Activated CD8-positive, alpha-beta memory T cell treated with anti-CD3 and anti-CD28 coated beads, Interleukin-2, amount 10 ng/mL, durations not matched to agents 7 days and 5 days (primary cell): ENCODE data around the gene CNTNAP5. TPM values are rescaled to one million over a fixed set of nuclear protein-coding genes. Genes with fewer than 3 reads are reported as not detected.
"Not testable (repeated sequence)": the region's sequence is repeated elsewhere in the genome, so short reads cannot be mapped to it uniquely, and the experiment has no call there.

Source experiments
- ATAC-seq: fragments of 150-1000 bp; cut with Tn5 transposase; one replicate; pipeline ENCODE4 v1.10.0; 2021; ENCODE audit warnings: moderate library complexity
- CTCF ChIA-PET: fragments of 350-600 bp; sonication (Branson Sonifier 250); formaldehyde crosslinking; loops from one replicate; lab custom pipeline; 2021; ENCODE audit warnings: antibody characterized with exemption; lab: Charles Lee
- DNase-seq: peaks from one replicate; pipeline ENCODE4 v3.0.0-alpha.2; 2020
- H3K27ac Mint-ChIP-seq: one replicate; pipeline ENCODE4 v1.8.0; 2021; ENCODE audit warnings: mild to moderate bottlenecking, mixed read lengths
- H3K27me3 Mint-ChIP-seq: one replicate; pipeline ENCODE4 v1.8.0; 2021; ENCODE audit warnings: mixed read lengths
- H3K36me3 Mint-ChIP-seq: one replicate; pipeline ENCODE4 v1.8.0; 2021; ENCODE audit warnings: mild to moderate bottlenecking, mixed read lengths
- H3K4me1 Mint-ChIP-seq: one replicate; pipeline ENCODE4 v1.8.0; 2021; ENCODE audit warnings: mixed read lengths
- H3K4me3 Mint-ChIP-seq: one replicate; pipeline ENCODE4 v1.8.0; 2021; ENCODE audit warnings: mild to moderate bottlenecking, moderate library complexity, mixed read lengths
- H3K9me3 Mint-ChIP-seq: one replicate; pipeline ENCODE4 v1.8.0; 2022; ENCODE audit warnings: low read depth, mixed read lengths
- total RNA-seq, 2 experiments: library from RNA; stranded (reverse); gene quantifications; one replicate each; pipeline ENCODE4 v1.2.3, GENCODE V29; 2021

Gene CNTNAP5
- total RNA-seq, 2 experiments from 2014 or later = not detected

DNA sequence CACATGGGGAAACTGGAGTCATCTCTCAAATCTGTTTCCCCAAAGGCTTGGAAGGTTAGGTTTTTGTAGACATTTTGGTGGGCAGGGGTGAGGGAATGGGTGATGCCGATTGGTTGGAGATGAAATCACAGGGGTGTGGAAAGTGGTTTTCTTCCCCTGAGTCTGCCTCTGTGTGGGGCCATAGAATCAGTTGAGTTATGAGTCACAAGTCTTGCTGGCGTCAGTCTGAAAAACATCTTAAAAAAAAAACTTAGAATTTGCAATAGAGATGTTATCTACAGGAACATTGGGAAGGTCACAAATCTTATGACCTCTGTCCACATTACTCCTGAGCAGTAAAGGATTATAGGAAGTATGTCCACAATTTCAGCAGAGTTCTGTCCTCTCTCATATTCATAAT is 314.6 kb downstream of the CNTNAP5 start:
- H3K4me3 Mint-ChIP-seq = no peak overlapping the region
- no peak for ATAC-seq
- no peaks in the 10 kb centered on the region for H3K4me1 Mint-ChIP-seq
- no peaks in the 10 kb centered on the region for H3K36me3 Mint-ChIP-seq
- H3K9me3 Mint-ChIP-seq = peaks cover 9% of the 10 kb centered on the region
- no peak for DNase-seq
- CTCF ChIA-PET = no interaction called here
- H3K27me3 Mint-ChIP-seq = no peaks in the 10 kb centered on the region
- H3K27ac Mint-ChIP-seq = no peak overlapping the region

DNA sequence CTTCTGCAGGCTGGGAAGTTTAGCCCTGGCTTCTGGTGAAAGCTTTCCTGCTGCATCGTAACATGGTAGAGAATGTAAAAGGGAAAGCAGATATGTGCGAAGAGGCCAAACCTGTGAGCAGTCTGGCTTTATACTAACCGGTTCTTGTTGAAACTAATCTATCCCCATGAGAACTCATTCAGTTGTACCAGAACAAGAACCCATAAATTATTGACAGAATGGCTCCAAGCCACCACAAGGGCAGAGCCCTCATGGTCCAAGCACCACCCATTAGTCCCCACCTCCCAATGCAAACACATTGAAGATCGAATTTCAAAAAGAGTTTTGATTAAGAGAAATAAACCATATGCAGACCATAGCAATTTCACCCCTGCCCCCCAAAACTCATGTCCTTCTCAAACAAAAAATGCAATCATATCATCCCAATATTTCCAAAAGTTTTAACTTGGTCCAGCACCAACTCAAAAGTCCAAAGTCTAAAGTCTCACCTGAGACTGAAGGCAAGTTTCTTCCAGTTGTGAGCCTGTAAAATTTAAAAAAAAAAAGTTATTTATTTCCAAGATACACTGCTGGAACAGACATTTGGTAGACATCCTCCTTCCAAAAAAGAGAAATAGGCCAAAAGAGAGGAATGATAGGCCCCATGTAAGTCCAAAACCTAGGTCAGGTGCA is 318.9 kb downstream of the CNTNAP5 start:
- no peaks in the 10 kb centered on the region for H3K4me1 Mint-ChIP-seq
- ATAC-seq (no peak), DNase-seq (no peak)
- no peak overlapping the region for H3K4me3 Mint-ChIP-seq
- H3K27me3 Mint-ChIP-seq = no peaks in the 10 kb centered on the region
- H3K9me3 Mint-ChIP-seq = peaks cover 7% of the 10 kb centered on the region
- H3K36me3 Mint-ChIP-seq = no peaks in the 10 kb centered on the region
- no peak overlapping the region for H3K27ac Mint-ChIP-seq
- CTCF ChIA-PET = no interaction called here

DNA sequence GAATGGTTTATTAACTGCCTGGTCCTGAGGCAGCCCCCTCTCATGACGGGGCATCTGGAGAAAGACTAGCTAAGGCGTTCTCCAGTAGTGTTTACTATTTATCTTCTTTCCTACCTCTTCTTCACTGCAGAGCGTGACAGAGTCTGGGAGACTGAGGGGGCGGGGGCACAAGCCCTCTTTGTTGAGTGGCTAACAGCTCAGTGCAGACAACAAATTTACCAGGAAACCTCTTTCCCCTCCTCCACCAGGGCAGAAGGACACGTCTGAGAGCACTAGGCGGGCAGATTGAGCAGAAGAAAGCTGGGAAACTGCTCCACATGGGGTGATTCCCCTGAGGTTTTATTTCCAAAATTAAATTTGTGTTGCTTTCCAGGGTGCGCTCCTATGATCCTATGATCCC is 322.1 kb downstream of the CNTNAP5 start:
- Mint-ChIP-seq H3K36me3 (no peaks in the 10 kb centered on the region), H3K9me3 (peaks cover 2% of the 10 kb centered on the region), H3K4me3 (no peak overlapping the region), H3K27me3 (no peaks in the 10 kb centered on the region), H3K27ac (no peak overlapping the region), H3K4me1 (no peaks in the 10 kb centered on the region)
- DNase-seq (no peak), ATAC-seq (no peak)
- CTCF ChIA-PET = no interaction called here

DNA sequence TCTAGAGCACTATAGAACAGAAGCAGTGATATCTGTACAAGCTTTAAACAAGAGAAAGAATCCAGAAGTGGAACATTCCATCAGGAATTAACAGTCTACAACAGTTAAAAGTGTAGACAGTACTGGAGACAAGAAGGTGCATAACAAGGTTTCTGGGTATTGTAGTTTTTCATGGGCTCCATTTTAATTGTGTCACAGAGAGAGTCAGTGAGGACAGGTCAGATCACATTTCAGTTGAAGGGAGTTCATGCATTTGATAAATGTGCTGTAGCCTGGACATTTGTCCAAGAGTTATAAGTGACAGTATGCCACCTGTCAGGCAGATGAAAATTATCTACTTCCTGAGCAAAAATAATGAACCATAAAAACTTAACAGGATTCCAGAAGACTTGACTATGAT is 328.6 kb downstream of the CNTNAP5 start:
- no peaks in the 10 kb centered on the region for H3K27me3 Mint-ChIP-seq
- ATAC-seq (no peak), DNase-seq (no peak)
- H3K4me3 Mint-ChIP-seq = no peak overlapping the region
- H3K27ac Mint-ChIP-seq = no peak overlapping the region
- no peaks in the 10 kb centered on the region for H3K36me3 Mint-ChIP-seq
- no peaks in the 10 kb centered on the region for H3K4me1 Mint-ChIP-seq
- H3K9me3 Mint-ChIP-seq = peaks cover 4% of the 10 kb centered on the region
- CTCF ChIA-PET = no interaction called here

DNA sequence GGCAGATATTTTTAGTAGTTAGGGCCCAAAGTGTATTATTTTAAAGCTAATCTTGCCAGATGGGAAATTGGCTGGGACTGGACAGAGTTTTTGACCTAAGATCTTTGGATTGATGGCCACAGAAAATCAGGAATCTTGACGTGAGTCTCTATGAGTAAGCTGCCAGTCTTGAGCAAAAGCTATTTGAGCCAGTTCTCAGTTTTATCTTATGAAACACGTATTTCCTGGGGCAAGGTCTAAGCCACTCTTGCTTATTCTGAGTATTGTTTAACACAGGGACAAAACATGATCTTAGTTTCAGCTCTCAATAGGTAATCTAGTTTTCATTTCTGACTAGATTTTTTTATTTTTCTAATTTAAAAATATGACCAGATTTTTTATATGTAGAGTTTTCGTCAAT is 329.4 kb downstream of the CNTNAP5 start:
- Mint-ChIP-seq H3K4me1 (no peaks in the 10 kb centered on the region), H3K36me3 (no peaks in the 10 kb centered on the region), H3K9me3 (peaks cover 2% of the 10 kb centered on the region), H3K27me3 (no peaks in the 10 kb centered on the region), H3K4me3 (no peak overlapping the region), H3K27ac (no peak overlapping the region)
- no peak for ATAC-seq
- CTCF ChIA-PET = no interaction called here
- no peak for DNase-seq

DNA sequence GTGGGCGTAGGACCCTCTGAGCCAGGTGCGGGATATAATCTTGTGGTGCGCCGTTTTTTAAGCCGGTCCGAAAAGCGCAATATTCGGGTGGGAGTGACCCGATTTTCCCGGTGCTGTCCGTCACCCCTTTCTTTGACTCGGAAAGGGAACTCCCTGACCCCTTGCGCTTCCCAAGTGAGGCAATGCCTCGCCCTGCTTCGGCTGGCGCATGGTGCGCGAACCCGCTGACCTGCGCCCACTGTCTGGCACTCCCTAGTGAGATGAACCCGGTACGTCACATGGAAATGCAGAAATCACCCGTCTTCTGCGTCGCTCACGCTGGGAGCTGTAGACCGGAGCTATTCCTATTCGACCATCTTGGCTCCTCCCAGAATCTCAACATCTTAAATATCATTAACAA is 336.9 kb downstream of the CNTNAP5 start:
- DNase-seq, H3K4me1 Mint-ChIP-seq, CTCF ChIA-PET, H3K36me3 Mint-ChIP-seq, ATAC-seq, H3K27me3 Mint-ChIP-seq, H3K27ac Mint-ChIP-seq, H3K4me3 Mint-ChIP-seq, H3K9me3 Mint-ChIP-seq: not testable (repeated sequence)

DNA sequence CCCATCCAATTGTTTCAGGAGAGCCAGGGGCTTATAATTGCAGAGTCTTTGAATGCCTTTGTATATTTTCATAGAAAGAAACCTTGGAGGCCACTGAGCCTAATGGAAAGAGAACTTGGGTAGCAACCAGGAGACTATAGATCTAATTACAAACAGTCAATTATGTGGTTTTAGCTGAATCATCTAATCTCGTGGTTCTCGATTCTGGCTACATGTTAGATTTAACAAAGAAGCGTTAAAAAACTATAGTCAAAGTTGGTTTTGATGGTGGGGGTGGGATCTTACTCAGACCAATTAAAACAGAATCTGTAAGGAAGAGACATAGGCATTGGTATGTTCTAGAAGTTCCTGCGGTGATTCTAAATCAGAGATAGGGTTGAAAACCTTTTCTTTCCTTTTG is 344.1 kb downstream of the CNTNAP5 start:
- DNase-seq (no peak), ATAC-seq (no peak)
- Mint-ChIP-seq H3K9me3 (peaks cover 8% of the 10 kb centered on the region), H3K36me3 (no peaks in the 10 kb centered on the region), H3K4me1 (no peaks in the 10 kb centered on the region), H3K27me3 (no peaks in the 10 kb centered on the region), H3K27ac (no peak overlapping the region), H3K4me3 (no peak overlapping the region)
- CTCF ChIA-PET = no interaction called here

DNA sequence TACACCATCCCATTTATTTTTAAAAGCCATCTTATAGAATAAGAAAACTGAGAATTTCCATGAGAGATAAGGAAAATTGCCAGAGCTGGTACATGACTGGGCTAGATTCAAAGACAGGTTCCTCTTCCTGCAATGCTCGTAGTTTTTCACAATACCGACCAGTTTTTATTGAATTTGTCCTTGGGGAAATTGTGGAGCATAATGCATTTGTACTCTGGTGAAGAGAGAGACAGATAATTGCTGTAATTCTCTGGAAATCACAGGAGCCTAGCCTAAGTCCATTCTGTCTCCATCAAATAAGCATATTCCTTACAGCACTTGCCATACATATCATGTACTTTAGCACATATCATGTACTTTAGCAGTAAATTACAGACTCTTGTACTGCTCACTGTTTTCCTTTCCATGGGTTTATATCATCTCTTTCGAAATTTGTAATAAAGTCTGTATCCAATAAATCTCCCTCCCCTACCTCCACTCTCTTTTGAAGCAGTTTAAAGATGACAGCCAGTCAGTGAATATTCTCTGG is 355.2 kb downstream of the CNTNAP5 start:
- ATAC-seq (no peak), DNase-seq (no peak)
- Mint-ChIP-seq H3K9me3 (no peaks in the 10 kb centered on the region), H3K4me1 (no peaks in the 10 kb centered on the region), H3K27ac (no peak overlapping the region), H3K4me3 (no peak overlapping the region), H3K27me3 (no peaks in the 10 kb centered on the region), H3K36me3 (no peaks in the 10 kb centered on the region)
- CTCF ChIA-PET = no interaction called here

DNA sequence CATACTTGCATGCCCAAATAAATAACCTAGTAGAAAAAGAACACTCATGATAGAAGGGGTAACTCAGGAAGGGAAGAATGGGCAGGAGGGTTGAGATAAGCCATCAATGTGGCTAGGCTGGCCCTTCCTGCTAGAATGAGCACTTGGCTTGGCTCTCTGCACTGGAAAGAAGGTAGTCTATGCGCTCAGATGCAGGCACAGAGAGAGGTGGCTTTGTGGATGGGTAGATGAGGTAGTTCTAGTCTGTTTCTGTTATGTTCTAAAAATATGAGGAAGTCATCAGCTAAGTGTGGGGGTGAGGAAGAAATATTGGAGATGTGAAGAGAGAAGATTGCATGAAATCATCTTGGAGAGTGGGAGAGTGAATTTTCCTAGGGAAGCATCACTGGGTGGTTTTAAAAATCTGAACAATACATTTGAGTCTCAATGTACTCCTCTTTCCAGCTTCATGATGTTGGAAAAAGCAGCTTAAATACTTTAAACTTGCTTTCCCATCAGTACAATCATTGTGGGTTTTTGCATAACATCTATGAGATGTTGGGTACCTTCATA is 357.1 kb downstream of the CNTNAP5 start:
- no peak overlapping the region for H3K27ac Mint-ChIP-seq
- H3K4me3 Mint-ChIP-seq = no peak overlapping the region
- peaks cover 2% of the 10 kb centered on the region for H3K9me3 Mint-ChIP-seq
- CTCF ChIA-PET = no interaction called here
- DNase-seq (no peak), ATAC-seq (no peak)
- H3K4me1 Mint-ChIP-seq = no peaks in the 10 kb centered on the region
- H3K27me3 Mint-ChIP-seq = no peaks in the 10 kb centered on the region
- H3K36me3 Mint-ChIP-seq = no peaks in the 10 kb centered on the region

DNA sequence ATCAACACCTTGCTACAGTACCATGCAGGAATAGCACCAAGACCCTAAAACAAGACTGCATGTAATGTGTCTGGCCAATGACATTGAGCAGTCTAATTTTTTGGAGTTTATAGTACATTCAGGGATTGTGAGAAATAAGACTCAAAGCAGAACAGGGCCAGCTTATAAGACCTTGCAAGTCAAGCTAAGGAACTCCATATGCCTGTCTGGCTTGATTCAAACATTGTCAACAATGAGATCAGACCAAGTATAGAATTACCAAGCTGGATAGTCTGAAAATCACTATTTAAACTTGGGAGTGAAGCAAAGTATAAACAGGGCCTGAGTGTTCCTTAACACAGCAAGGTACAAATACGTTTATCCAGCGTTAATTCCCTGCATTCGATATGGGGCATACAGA is 370.9 kb downstream of the CNTNAP5 start:
- no peak for DNase-seq
- Mint-ChIP-seq H3K4me1 (no peaks in the 10 kb centered on the region), H3K9me3 (peaks cover 7% of the 10 kb centered on the region), H3K4me3 (no peak overlapping the region), H3K36me3 (no peaks in the 10 kb centered on the region), H3K27me3 (no peaks in the 10 kb centered on the region), H3K27ac (no peak overlapping the region)
- ATAC-seq = no peak
- CTCF ChIA-PET = no interaction called here

DNA sequence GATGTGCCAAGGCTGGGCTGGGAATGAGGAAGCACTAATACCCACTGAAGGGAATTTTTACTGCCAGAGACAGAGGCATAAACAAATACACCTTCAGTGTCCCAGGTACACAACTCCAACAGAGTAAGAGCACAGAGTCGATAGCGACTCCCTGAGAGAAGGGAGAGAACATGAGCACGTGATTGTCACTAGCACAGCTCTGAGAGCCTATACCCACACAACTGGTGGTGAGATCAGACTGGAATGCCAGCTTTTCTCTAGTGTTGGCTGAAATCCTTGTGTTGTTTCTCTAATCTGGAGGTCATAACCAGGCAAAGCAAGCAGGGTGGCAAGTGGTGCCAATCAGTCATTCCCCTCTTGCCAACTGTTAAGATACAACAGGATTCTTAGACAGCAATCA is 377.2 kb downstream of the CNTNAP5 start:
- peaks cover 7% of the 10 kb centered on the region for H3K9me3 Mint-ChIP-seq
- no peaks in the 10 kb centered on the region for H3K4me1 Mint-ChIP-seq
- H3K27ac Mint-ChIP-seq = no peak overlapping the region
- CTCF ChIA-PET = no interaction called here
- H3K36me3 Mint-ChIP-seq = no peaks in the 10 kb centered on the region
- no peaks in the 10 kb centered on the region for H3K27me3 Mint-ChIP-seq
- H3K4me3 Mint-ChIP-seq = no peak overlapping the region
- DNase-seq = no peak
- no peak for ATAC-seq

DNA sequence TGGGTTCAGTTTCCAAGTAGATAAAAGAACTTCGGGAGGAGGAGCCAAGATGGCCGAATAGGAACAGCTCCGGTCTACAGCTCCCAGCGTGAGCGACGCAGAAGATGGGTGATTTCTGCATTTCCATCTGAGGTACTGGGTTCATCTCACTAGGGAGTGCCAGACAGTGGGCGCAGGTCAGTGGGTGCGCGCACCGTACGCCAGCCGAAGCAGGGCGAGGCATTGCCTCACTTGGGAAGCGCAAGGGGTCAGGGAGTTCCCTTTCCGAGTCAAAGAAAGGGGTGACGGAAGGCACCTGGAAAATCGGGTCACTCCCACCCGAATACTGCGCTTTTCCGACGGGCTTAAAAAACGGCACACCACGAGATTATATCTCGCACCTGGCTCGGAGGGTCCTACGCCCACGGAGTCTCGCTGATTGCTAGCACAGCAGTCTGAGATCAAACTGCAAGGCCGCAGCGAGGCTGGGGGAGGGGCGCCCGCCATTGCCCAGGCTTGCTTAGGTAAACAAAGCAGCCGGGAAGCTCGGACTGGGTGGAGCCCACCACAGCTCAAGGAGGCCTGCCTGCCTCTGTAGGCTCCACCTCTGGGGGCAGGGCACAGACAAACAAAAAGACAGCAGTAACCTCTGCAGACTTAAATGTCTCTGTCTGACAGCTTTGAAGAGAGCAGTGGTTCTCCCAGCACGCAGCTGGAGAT is 382.9 kb downstream of the CNTNAP5 start:
- H3K36me3 Mint-ChIP-seq, CTCF ChIA-PET, H3K4me3 Mint-ChIP-seq, H3K9me3 Mint-ChIP-seq, ATAC-seq, H3K27me3 Mint-ChIP-seq, DNase-seq, H3K27ac Mint-ChIP-seq, H3K4me1 Mint-ChIP-seq: not testable (repeated sequence)

DNA sequence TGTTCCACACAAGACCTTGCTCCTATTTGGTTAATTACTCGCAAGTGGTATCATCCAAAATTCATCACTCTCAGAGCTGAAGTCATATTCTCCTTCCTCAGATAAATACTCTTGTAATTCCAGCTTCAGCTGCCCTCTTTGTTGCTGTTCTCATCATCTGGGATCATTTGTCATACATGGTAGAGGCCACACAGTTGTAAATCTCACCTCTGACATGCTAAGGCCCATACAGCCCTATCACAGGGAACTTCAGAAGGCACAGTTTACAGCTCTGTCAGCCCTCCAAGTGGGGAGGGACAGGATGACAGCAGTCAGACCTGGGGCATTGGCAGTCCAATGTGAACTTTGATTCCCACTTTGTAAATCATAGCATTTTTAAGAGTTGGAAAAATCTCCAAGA is 399.0 kb downstream of the CNTNAP5 start:
- CTCF ChIA-PET = no interaction called here
- Mint-ChIP-seq H3K4me1 (no peaks in the 10 kb centered on the region), H3K27ac (no peak overlapping the region)

DNA sequence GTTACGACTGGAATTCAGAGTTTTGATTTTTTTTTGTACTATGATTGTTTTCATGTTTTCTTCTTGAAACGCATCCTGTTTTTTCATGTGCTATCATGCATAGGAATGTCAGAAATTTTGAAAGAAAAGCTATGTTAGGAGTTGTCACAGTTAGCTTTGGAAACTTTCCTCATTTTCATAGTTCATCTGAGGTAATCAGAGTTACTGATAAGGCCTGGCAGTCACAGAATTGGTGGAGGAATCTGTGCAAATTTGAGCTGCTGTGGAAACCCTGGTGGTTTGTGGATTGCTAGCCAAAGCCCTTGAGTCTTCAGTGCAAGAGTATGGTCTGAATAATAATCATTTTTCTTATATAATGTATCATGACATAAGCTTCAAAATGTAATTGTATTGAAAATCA is 401.0 kb downstream of the CNTNAP5 start:
- Mint-ChIP-seq H3K4me3 (no peak overlapping the region), H3K9me3 (peaks cover 14% of the 10 kb centered on the region), H3K27ac (no peak overlapping the region), H3K4me1 (no peaks in the 10 kb centered on the region), H3K27me3 (no peaks in the 10 kb centered on the region), H3K36me3 (no peaks in the 10 kb centered on the region)
- DNase-seq = no peak
- CTCF ChIA-PET = no interaction called here
- no peak for ATAC-seq

More for the DNA sequence above, 399.0 kb downstream of the CNTNAP5 start:
- DNase-seq (no peak), ATAC-seq (no peak)
- Mint-ChIP-seq H3K4me3 (no peak overlapping the region), H3K36me3 (no peaks in the 10 kb centered on the region), H3K27me3 (no peaks in the 10 kb centered on the region), H3K9me3 (peaks cover 15% of the 10 kb centered on the region)
